Activated CD4-positive, alpha-beta T cell treated with anti-CD3 and anti-CD28 coated beads, Interleukin-2, amount 50 U/mL, for 4 hours (primary cell): ENCODE results near the gene LARP1.
"Not testable (repeated sequence)": the region's sequence is repeated elsewhere in the genome, so short reads cannot be mapped to it uniquely, and the experiment has no call there.

ENCODE experiments used
- DNase-seq, 2 experiments: peaks; one replicate each; pipeline ENCODE4 v3.0.0-alpha.2; 2020

Gene LARP1

GRCh38 chr5:154735362-154735761 is 19.8 kb upstream of the LARP1 start:
- DNase-seq: not testable (repeated sequence)

- DNase-seq: not testable (repeated sequence)
Measured at GRCh38 chr5:154736372-154736771, 18.8 kb upstream of the LARP1 start.

- DNase-seq: no peak
Measured at GRCh38 chr5:154737667-154738320, 17.4 kb upstream of the LARP1 start.

- no peak for DNase-seq
Measured at GRCh38 chr5:154740483-154740882, 14.7 kb upstream of the LARP1 start.

GRCh38 chr5:154740957-154741356 is 14.2 kb upstream of the LARP1 start:
- DNase-seq: no peak

GRCh38 chr5:154741415-154741814 is 13.8 kb upstream of the LARP1 start:
- no peak for DNase-seq

- no peak for DNase-seq
Measured at GRCh38 chr5:154743812-154744211, 11.4 kb upstream of the LARP1 start.

GRCh38 chr5:154745349-154745748 is 9.8 kb upstream of the LARP1 start:
- no peak for DNase-seq

GRCh38 chr5:154749491-154749890 is 5.7 kb upstream of the LARP1 start:
- DNase-seq: no peak

GRCh38 chr5:154750641-154751040 is 4.5 kb upstream of the LARP1 start:
- DNase-seq: not testable (repeated sequence)

- no peak for DNase-seq
Measured at GRCh38 chr5:154751854-154752253, 3.3 kb upstream of the LARP1 start.

GRCh38 chr5:154753792-154754191 is 1.4 kb upstream of the LARP1 start:
- no peak for DNase-seq

- DNase-seq: peak; percentile 99 to 100
Measured at GRCh38 chr5:154754460-154755360, 467 bp upstream of the LARP1 start.

- peak; percentile 20 to 23 for DNase-seq
Measured at GRCh38 chr5:154756009-154756867, 1.1 kb downstream of the LARP1 start.

- DNase-seq: peak; percentile 52 to 58
Measured at GRCh38 chr5:154756868-154757813, 2.0 kb downstream of the LARP1 start.

- peak; percentile 57 to 60 for DNase-seq
Measured at GRCh38 chr5:154757814-154758406, 2.7 kb downstream of the LARP1 start.

GRCh38 chr5:154758493-154758892 is 3.3 kb downstream of the LARP1 start:
- no peak for DNase-seq

- no peak for DNase-seq
Measured at GRCh38 chr5:154758977-154759376, 3.8 kb downstream of the LARP1 start.

- not testable (repeated sequence) for DNase-seq
Measured at GRCh38 chr5:154759868-154760267, 4.7 kb downstream of the LARP1 start.

- DNase-seq: no peak
Measured at GRCh38 chr5:154761046-154761736, 6.0 kb downstream of the LARP1 start.

GRCh38 chr5:154762261-154762660 is 7.1 kb downstream of the LARP1 start:
- DNase-seq: no peak
